ENCODE measurements around the gene COMMD4. TPM values are rescaled to one million over a fixed set of nuclear protein-coding genes. Genes with fewer than 3 reads are reported as not detected.

The COMMD4 gene
- polyA plus RNA-seq, 3 donors = 41.1 to 63.1 (median 41.3) TPM

- no peaks in the 10 kb centered on the region for H3K79me2 ChIP-seq (ENCODE audit: insufficient read depth, low read length)
- H3K27me3 ChIP-seq (ENCODE audit: control insufficient read depth in 2 of 2, insufficient read depth in 2 of 2, low read length in 2 of 2) = no peaks in the 10 kb centered on the region
- H3K36me3 ChIP-seq (replicated peaks in 1 of 2; ENCODE audit: control insufficient read depth in 1 of 2, insufficient read depth in 2 of 2, low read length in 2 of 2) = no peaks in the 10 kb centered on the region
- TF ChIP-seq CTCF (IDR thresholded peaks at IDR 0.05) = no peak
- no peak overlapping the region for H2AFZ ChIP-seq (ENCODE audit: insufficient read depth, low read depth, low read length, poor library complexity, severe bottlenecking)
- no peak for DNase-seq
- WGBS (ENCODE audit: insufficient coverage) = 83% methylated on average over 3 of the region's 4 CpGs
- intact Hi-C loops (cut with micrococcal nuclease) = no loop called here
- no peak overlapping the region for H3K4me2 ChIP-seq (replicated peaks; ENCODE audit: extremely low read depth, low read length, poor library complexity, severe bottlenecking)
- Mint-ChIP-seq H3K27me3 (ENCODE audit: low read depth in 3 of 3) (peaks cover 0 to 8% (median 5%) of the 10 kb centered on the region in 3 donors), H3K27ac (no peak overlapping the region), H3K4me1 (no peaks in the 10 kb centered on the region), H3K36me3 (no peaks in the 10 kb centered on the region), H3K9me3 (no peaks in the 10 kb centered on the region), H3K4me3 (no peak overlapping the region)
- H3K4me3 ChIP-seq (replicated peaks in 1 of 3; ENCODE audit: low read depth in 2 of 3, low read length in 3 of 3) = no peak overlapping the region
- no peaks in the 10 kb centered on the region for H4K20me1 ChIP-seq (ENCODE audit: insufficient read depth, low read length)
- H3K4me1 ChIP-seq (ENCODE audit: control insufficient read depth in 1 of 2, insufficient read depth in 2 of 2, low read length in 2 of 2) = no peaks in the 10 kb centered on the region
- H3K9me3 ChIP-seq (replicated peaks in 1 of 2; ENCODE audit: control insufficient read depth in 1 of 2, insufficient read depth in 1 of 2, low read length in 2 of 2) = no peaks in the 10 kb centered on the region
- no peak overlapping the region for H3K27ac ChIP-seq (ENCODE audit: low read depth in 1 of 2, low read length in 2 of 2)
- H3K9ac ChIP-seq (ENCODE audit: insufficient read depth, low read length, poor library complexity, severe bottlenecking) = no peak overlapping the region
These were observed 8.9 kb upstream of the COMMD4 start for GRCh38 chr15:75327005-75327404.

GRCh38 chr15:75327491-75327890, 8.4 kb upstream of the COMMD4 start:
- Mint-ChIP-seq H3K27ac (no peak overlapping the region), H3K4me3 (no peak overlapping the region), H3K4me1 (no peaks in the 10 kb centered on the region), H3K27me3 (ENCODE audit: low read depth in 3 of 3) (peaks cover 0 to 10% (median 5%) of the 10 kb centered on the region in 3 donors), H3K36me3 (no peaks in the 10 kb centered on the region), H3K9me3 (no peaks in the 10 kb centered on the region)
- Histone ChIP-seq H3K79me2 (ENCODE audit: insufficient read depth, low read length) (no peaks in the 10 kb centered on the region), H3K9me3 (replicated peaks in 1 of 2; ENCODE audit: control insufficient read depth in 1 of 2, insufficient read depth in 1 of 2, low read length in 2 of 2) (no peaks in the 10 kb centered on the region), H2AFZ (ENCODE audit: insufficient read depth, low read depth, low read length, poor library complexity, severe bottlenecking) (no peak overlapping the region), H3K4me3 (replicated peaks in 1 of 3; ENCODE audit: low read depth in 2 of 3, low read length in 3 of 3) (no peak overlapping the region), H3K9ac (ENCODE audit: insufficient read depth, low read length, poor library complexity, severe bottlenecking) (no peak overlapping the region), H4K20me1 (ENCODE audit: insufficient read depth, low read length) (no peaks in the 10 kb centered on the region), H3K27ac (ENCODE audit: low read depth in 1 of 2, low read length in 2 of 2) (no peak overlapping the region), H3K36me3 (replicated peaks in 1 of 2; ENCODE audit: control insufficient read depth in 1 of 2, insufficient read depth in 2 of 2, low read length in 2 of 2) (no peaks in the 10 kb centered on the region), H3K4me1 (ENCODE audit: control insufficient read depth in 1 of 2, insufficient read depth in 2 of 2, low read length in 2 of 2) (no peaks in the 10 kb centered on the region), H3K27me3 (ENCODE audit: control insufficient read depth in 2 of 2, insufficient read depth in 2 of 2, low read length in 2 of 2) (no peaks in the 10 kb centered on the region), H3K4me2 (replicated peaks; ENCODE audit: extremely low read depth, low read length, poor library complexity, severe bottlenecking) (no peak overlapping the region)
- DNase-seq = no peak
- intact Hi-C loops (cut with micrococcal nuclease) = no loop called here
- WGBS (ENCODE audit: insufficient coverage) = 91% methylated on average over 3 of the region's 3 CpGs
- TF ChIP-seq CTCF (IDR thresholded peaks at IDR 0.05) = no peak
